ENCODE results near the gene LCLAT1.

The LCLAT1 gene

GRCh38 chr2:30514848-30515435 lies 67.9 kb downstream of the LCLAT1 start:
- no peak for DNase-seq (ENCODE audit: low read depth in 2 of 2)

DNA sequence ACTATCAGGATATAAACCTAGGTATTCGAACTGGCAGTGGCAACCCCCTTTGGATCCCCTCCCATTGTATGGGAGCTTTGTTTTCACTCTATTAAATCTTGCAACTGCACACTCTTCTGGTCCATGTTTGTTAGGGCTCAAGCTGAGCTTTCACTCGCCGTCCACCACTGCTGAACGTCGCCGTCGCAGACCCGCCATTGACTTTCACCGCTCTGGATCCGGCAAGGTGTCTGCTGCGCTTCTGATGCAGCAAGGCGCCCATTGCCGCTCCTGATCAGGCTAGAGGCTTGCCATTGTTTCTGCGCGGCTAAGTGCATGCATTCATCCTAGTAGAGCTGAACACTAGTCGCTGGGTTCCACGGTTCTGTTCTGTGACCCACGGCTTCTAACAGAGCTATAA lies 69.1 kb downstream of the LCLAT1 start:
- no peak for DNase-seq (ENCODE audit: low read depth in 2 of 2)

- no peak for DNase-seq (ENCODE audit: low read depth in 2 of 2)
These were observed 72.8 kb downstream of the LCLAT1 start for GRCh38 chr2:30519796-30520195.

GRCh38 chr2:30522421-30522820 lies 75.4 kb downstream of the LCLAT1 start:
- no peak for DNase-seq (ENCODE audit: low read depth in 2 of 2)

- no peak for DNase-seq (ENCODE audit: low read depth in 2 of 2)
These were observed 80.4 kb downstream of the LCLAT1 start for GRCh38 chr2:30527411-30527810.

DNA sequence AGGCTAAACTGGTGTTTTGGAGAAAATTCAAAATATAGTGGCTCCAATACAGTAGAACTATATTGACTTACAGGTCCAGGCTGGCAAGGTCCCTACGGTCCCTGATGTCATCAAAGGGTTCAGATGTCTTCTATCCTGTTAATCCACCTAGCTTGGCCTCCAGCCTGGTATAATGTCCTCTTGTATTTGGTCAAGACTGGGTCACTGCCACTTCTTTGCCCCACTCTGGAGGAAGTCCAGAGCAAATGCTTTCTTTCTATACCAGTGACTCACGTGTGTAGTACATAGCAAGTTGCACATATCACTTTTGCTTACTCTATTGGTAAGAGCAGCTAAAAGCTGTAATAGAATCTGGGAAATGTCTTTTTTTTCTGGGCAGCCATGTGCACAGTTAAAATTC lies 80.8 kb downstream of the LCLAT1 start:
- no peak for DNase-seq (ENCODE audit: low read depth in 2 of 2)

DNA sequence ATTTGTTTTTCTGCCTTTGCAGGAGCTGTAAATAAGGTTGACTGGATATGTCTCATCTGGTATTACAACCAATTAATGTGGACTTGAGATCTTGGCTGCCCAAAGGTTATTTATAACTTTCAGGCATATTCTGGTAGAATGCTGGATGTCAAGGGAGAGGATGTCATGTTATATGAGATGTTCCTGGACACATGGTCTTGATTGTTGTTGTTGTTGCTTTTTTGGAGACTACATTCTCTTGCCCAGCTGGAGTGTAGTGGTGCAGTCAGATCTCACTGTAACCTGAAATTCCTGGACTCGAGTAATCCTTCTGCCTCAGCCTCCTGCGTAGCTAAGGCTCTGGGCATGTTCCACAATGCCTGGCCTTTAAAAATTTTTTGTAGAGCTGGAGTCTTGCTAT lies 83.3 kb downstream of the LCLAT1 start:
- no peak for DNase-seq (ENCODE audit: low read depth in 2 of 2)

DNA sequence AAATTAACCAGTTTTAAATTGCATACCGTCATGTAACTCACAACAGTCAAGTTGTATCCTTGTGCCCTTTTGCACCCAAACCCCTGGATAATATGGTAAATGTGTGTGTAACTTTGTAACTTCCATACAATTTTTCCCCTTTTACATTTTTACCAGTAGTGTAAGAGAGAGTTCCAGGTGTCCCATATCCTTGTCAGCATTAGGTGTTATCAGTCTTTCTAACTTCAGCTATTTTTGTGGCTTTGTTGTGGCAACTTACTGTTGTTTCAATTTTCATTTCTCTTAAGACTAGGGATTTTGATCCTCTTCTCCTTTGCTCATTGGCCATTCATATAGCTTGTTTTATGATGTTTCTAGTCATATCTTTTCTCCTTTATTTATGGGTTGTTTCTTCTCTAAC lies 94.6 kb downstream of the LCLAT1 start:
- DNase-seq (ENCODE audit: low read depth in 2 of 2): no peak

DNA sequence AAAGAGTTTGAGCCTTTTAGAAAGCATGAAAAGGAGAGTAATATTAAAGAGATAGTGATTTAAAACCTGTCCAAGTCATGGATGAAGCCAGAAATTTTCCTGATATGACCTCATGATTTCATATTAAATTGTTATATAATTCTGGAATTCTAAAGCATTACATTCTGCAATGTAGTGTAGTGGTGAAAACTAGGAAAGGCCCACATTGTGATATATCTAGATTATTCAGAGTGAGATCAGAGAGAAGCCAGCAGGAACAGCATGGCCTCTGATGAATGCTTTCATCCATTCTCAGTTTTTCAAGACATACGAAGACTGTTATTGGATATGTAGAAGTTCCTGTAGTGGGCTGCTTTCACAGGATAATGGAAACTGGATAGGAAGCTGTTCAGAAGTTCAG lies 98.8 kb downstream of the LCLAT1 start:
- DNase-seq (ENCODE audit: low read depth in 2 of 2): no peak

- no peak for DNase-seq (ENCODE audit: low read depth in 2 of 2)
These were observed 101.3 kb downstream of the LCLAT1 start for GRCh38 chr2:30548386-30548785.

GRCh38 chr2:30549096-30549495 lies 102.0 kb downstream of the LCLAT1 start:
- DNase-seq (ENCODE audit: low read depth in 2 of 2): no peak

GRCh38 chr2:30559544-30560275 lies 112.7 kb downstream of the LCLAT1 start:
- DNase-seq (ENCODE audit: low read depth in 2 of 2): no peak

DNA sequence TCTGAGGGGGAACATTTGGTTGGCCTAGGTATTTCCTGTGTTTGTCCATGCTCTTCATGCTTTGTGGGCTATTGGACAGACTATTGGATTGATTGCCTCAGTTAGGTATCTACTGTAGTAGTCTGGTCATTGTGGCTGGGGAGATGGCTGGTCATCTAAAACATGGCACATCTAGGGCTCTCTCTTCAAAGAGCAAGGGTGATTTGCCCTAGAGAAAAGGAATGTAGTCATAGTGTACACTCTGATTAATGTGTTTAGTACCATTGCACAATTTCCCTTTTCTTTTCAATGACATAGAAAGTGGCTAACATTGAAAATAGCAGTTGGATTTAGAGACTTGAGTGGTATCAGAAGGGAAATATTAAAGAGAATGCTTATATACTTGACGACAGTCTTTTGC lies 114.3 kb downstream of the LCLAT1 start:
- no peak for DNase-seq (ENCODE audit: low read depth in 2 of 2)

DNA sequence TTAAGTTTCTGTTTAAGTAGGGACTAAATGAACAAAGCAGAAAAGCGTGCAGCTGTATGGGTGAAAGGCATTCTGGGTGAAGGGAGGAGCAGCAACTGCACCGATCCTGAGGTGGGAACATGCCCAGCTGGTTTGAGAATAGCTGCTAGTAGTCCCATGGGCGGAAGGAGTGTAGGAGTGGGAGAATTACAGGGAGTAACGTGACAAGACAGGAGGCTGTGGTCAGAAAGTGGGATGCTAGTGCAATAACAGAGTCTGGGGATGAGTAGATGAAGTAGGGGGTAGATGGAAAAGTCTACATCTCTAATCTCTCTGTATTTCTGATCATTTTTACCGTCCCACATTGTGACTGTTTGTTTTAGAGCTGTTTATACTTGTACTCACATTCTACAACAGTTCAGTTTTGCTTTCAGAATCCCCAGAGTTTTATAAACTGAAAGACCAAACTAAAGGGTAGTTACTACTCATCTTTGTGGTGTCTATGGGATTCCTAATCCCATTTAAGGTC lies 118.9 kb downstream of the LCLAT1 start:
- DNase-seq (ENCODE audit: low read depth in 2 of 2): no peak

GRCh38 chr2:30566631-30567030 lies 119.6 kb downstream of the LCLAT1 start:
- DNase-seq (ENCODE audit: low read depth in 2 of 2): no peak

GRCh38 chr2:30567317-30567716 lies 120.3 kb downstream of the LCLAT1 start:
- no peak for DNase-seq (ENCODE audit: low read depth in 2 of 2)

GRCh38 chr2:30569946-30570345 lies 122.9 kb downstream of the LCLAT1 start:
- DNase-seq (ENCODE audit: low read depth in 2 of 2): no peak

GRCh38 chr2:30577151-30577550 lies 130.1 kb downstream of the LCLAT1 start:
- no peak for DNase-seq (ENCODE audit: low read depth in 2 of 2)

DNA sequence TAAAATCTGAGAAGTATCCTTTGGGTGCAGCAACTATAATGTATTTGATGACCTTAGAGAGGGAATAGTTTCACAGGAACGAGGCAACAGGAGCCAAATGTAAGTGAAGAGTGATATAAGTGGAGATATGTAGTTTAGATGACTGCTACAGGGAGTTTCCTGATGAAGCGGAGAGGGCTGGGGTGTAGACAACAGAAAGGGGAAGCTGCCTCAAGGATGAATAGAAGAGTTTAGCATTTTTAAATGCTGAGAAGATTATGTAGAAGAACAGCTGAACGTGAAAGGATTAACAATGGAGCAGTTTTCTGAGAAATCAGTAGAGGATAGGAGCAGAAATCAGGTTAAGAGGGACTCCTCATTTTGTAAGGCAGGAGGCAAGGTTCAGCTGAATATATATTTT lies 133.3 kb downstream of the LCLAT1 start:
- DNase-seq (ENCODE audit: low read depth in 2 of 2): no peak

DNA sequence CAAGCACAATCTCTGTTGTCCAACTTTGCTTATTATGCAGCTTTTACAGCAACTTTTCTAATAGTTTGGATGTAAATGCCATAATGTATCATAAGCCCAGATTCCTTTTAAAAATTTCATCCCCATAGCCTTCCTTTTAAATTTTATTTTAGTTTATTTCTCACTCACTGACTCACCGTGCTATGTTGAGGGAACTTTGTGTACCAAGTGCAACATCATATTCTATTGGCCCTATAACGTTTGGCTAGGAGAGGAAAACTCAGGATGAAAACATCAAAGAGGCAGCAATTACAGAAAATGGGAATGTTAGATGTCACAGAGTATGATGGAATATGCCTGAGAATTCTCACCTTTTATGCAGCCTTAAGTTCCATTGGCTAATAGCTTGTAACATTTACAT lies 135.5 kb downstream of the LCLAT1 start:
- DNase-seq (ENCODE audit: low read depth in 2 of 2): no peak

DNA sequence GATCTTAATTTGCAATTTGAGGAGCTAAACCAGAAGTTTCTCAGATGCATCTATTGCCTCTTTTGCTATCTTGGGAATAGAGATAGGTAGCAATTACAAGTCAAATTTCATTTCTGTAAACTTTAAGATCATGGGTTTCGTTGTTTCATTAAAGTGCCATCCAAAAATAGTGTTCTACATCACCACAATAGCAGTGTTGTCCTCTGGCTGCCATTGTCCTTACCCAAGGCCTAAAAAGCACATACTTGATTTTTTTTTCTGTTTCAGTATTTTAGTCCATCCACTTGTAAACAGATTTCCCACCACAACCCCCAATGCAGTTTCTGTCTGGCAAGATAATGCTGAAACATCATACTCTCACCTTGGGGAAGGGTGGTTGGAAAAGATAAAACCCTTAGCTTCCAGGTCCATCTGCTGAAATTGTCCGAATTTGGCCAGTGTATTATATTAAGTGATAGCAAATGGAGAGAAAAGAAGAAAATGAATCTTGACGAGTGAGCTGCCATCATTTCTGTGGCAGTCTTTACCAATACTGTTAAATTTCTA lies 136.2 kb downstream of the LCLAT1 start:
- DNase-seq (ENCODE audit: low read depth in 2 of 2): no peak

DNA sequence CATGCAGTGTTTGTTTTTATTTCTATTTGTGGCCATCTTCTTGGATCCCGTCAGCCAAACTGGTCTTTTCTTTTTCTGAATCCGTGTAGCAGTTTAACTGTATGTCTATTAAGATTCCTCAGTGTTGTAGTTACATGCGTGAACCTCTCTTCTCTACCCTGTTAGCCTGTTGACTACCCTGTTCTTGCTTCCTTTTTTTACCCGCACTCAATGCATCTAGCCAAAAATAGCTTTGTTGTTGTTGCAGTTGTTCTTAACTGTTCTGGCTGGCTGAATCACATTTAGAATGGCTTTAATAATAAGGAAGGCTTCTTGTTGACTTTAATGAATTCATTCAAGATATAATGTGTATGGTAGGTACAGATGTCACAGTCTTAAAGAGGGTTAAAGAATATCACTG lies 137.1 kb downstream of the LCLAT1 start:
- no peak for DNase-seq (ENCODE audit: low read depth in 2 of 2)

GRCh38 chr2:30588994-30589393 lies 141.9 kb downstream of the LCLAT1 start:
- DNase-seq (ENCODE audit: low read depth in 2 of 2): no peak
